AG20443 (cell line): Measurements from ENCODE around the gene CHRNB2.
"Not testable (repeated sequence)": the region's sequence is repeated elsewhere in the genome, so short reads cannot be mapped to it uniquely, and the experiment has no call there.

Source experiments
- DNase-seq: peaks from one replicate; pipeline ENCODE4 v3.0.0; 2012; ENCODE audit warnings: low spot score, mixed read lengths

The CHRNB2 gene, protein sequence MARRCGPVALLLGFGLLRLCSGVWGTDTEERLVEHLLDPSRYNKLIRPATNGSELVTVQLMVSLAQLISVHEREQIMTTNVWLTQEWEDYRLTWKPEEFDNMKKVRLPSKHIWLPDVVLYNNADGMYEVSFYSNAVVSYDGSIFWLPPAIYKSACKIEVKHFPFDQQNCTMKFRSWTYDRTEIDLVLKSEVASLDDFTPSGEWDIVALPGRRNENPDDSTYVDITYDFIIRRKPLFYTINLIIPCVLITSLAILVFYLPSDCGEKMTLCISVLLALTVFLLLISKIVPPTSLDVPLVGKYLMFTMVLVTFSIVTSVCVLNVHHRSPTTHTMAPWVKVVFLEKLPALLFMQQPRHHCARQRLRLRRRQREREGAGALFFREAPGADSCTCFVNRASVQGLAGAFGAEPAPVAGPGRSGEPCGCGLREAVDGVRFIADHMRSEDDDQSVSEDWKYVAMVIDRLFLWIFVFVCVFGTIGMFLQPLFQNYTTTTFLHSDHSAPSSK

DNA sequence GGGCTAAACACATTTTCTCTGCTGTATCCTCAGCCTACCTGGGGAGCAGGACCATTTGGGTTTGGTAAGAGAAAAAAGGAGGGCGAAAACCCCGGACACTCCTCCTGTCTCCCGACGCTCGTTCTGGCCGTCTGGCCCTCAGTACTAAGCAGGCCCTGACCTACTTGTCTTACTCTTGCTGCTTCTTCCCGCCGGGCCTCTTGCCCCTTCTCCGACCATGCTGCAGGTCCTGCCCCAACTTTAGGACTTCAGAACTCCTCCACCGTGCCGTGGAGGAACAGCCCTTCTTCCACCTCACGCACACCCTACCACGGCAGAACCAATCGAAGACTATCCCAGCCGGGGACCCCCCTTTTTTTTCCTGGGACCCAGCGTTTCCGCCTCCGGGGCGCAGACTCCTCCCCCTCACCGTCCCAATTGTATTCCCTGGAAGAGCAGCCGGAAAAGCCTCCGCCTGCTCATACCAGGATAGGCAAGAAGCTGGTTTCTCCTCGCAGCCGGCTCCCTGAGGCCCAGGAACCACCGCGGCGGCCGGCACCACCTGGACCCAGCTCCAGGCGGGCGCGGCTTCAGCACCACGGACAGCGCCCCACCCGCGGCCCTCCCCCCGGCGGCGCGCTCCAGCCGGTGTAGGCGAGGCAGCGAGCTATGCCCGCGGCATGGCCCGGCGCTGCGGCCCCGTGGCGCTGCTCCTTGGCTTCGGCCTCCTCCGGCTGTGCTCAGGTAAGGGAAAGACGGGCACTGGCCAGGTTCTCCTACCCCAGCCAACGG lies at the start of gene CHRNB2:
Gene CHRNB2 (plus strand): TSS at position 393 of the 771 bp plus-strand sequence. CDS start 267 bp downstream, at position 660.
- peak; percentile 94 for DNase-seq

DNA sequence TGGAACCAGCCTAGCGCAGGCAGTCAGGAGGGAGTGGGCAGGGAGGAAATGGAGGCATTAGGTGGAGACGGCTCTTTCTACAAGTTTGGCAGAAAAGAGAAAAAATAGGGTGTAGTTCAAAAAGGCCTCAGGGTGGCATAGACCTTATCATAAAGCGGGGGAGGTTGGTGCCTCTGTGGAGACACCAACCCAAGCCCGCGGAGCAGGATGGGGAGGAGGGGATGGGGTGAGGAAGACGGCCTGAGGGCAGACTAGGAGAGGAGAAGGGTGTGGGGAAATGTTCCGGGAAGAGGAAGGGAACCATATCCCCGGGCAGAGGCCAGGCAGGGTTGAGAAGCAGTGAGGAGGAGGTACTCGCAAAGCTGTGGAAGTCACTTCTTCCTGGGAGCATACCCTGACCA lies 48.0 kb upstream of the CHRNB2 start:
- no peak for DNase-seq

DNA sequence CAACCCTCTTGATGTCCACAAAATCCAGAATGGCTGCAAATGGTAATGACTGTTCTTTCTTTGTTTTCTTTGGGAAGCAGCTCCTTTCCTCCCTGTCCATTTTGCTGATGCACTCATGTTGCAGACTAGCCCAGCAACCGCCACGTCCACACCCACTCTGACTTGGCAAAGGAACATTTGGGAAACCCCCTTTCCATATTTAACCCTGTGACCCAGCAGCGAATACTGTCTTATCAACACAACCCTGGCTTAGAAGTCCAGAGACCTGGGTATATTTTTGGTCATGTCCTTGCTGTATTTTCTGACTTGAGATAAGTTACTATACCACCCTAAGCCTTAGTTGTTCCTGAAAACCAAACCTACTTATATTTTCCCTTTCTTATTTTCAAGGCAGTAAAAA lies 47.2 kb upstream of the CHRNB2 start:
- DNase-seq, result peak; percentile 26

DNA sequence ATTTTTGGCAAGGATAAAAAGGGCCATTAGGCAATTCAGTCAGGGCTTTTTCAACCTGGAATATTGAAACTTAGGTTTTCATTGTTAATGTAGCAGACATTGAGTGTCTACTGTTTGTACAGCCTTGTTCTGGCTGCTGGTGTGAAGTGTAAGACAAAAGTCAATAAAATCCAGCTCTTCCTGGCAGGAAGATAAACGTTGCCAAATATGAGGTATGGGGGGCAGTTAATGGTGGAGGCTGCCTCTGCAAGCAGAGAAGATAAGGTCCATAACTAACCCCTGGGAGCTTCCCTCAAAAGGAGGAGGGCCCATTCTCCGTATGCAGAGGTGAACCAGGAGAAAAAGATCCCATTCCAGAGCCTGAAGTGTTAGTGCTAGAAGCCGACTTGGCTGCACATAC lies 45.9 kb upstream of the CHRNB2 start:
- DNase-seq, result no peak

DNA sequence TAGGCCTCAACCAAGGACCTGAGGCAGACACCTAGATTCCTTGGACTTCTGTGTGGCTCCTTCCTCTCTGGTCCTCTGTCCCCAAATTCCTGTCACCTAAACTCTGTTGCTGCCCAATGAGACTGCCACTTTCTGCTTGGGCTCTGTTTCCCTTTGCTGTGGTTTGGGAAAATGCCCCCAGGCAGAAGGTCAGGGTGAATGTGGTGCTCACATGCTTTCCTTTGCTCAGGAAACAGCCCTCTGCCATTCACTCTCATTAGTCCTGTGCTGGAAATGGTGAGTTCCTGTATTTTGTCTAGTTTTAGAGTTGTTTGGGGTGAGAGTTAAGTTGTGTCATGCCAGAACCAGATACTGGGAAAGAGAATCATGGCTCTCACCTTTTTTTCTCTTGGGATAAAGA lies 42.7 kb upstream of the CHRNB2 start:
- no peak for DNase-seq

DNA sequence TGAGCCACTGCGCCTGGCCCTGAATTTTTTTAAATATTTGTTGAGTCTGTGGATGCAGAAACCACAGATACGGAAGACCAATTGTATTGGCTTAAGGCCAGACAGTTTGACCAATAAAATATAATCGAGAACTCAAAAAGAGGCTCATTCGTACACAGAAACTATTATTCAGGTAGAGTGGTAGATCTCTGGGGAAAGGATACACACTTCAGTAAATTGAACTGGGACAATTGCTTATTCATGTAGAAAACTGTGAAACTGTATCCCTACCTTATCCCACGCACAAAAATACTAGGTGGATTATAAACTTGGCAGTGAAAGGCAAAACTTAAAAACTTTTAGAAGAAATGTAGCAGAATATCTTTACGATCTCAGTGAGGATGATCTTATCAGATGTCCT lies 40.4 kb upstream of the CHRNB2 start:
- DNase-seq, result no peak

DNA sequence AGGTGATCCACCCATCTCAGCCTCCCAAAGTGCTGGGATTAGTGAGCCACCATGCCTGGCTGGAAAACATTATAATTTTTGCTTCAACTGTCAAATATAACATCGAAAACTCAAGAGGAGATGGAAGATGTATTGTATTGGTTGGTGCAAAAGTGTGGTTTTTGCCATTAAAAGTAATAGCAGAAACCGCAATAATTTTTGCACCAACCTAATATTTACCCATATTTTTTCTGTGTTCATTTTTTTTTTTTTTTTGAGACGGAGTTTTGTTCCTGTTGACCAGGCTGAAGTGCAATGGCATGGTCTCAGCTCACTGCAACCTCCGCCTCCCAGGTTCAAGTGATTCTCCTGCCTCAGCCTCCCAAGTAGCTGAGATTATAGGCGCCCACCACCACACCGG lies 38.3 kb upstream of the CHRNB2 start:
- DNase-seq, result no peak

DNA sequence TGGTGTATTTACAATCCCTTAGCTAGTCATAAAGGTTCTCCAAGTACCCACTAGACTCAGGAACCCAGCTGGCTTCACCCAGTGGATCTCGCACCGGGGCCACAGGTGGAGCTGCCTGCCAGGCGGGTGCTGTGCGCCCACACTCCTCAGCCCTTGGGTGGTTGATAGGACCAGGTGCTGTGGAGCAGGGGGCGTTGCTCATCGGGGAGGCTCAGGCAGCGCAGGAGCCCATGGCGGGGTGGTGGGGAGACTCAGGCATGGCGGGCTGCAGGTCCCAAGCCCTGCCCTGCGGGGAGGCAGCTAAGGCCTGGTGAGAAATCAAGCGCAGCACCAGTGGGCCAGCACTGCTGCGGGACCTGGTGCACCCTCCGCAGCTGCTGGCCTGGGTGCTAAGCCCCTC lies 35.6 kb upstream of the CHRNB2 start:
- DNase-seq, result not testable (repeated sequence)

DNA sequence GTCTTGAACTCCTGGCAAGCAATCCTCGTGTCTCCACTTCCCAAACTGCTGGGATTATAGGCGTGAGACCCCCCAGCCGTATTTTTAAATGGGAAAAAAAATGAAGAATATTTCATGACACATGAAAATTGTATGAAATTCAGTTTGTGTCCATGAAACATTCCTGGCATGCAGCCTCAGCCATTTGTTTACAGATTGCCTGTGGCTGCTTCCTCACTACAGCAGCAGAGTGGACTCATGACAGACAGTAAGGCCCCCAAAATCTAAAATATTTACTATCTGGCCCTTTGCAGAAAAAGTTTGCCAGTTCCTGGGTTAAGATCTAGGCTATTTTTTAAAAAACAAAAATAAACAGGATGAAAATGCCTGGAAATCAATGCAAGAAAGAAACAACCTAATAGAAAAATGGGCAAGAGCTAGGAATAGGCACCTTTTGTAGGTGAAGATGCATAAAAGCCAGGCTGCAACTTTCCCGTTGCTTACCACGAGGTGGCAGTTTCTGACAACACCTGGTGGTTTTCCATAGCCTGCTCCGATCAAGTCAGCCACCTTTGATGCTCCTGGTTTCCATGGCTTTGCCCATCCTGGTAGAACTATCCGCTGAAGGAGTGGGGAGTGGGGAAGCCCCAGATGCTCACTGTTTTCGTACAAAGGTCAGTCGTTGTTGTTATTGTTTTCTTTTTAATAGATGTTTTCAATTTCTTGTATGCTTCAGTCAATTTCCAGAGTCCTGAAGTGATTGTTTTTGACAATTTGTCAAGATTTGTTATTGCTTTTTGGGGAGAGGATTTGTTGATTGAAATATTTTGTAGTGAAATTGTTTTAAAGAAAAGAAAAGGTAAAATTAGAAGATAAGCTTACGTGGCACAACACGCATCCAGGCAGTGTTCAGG lies 33.4 kb upstream of the CHRNB2 start:
- no peak for DNase-seq

DNA sequence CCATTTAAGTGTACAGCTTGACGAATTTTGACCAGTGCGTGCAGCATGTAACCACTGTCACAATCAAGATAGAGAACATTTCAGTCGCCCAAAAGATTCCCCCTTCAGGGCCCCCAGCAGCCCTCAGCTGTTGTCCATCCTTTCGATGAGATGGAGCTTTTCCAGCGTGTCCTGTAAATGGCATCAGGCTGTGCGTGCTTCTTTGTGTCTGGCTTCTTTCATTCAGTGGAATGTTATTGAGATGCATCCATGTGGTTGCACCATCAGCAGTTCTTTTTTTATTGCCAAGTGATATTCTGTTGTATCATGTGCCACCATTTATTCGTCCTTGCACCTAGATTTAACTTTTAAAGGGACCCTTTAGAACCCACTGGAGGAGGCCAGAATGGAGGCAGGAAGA lies 31.0 kb upstream of the CHRNB2 start:
- peak; percentile 61 for DNase-seq

DNA sequence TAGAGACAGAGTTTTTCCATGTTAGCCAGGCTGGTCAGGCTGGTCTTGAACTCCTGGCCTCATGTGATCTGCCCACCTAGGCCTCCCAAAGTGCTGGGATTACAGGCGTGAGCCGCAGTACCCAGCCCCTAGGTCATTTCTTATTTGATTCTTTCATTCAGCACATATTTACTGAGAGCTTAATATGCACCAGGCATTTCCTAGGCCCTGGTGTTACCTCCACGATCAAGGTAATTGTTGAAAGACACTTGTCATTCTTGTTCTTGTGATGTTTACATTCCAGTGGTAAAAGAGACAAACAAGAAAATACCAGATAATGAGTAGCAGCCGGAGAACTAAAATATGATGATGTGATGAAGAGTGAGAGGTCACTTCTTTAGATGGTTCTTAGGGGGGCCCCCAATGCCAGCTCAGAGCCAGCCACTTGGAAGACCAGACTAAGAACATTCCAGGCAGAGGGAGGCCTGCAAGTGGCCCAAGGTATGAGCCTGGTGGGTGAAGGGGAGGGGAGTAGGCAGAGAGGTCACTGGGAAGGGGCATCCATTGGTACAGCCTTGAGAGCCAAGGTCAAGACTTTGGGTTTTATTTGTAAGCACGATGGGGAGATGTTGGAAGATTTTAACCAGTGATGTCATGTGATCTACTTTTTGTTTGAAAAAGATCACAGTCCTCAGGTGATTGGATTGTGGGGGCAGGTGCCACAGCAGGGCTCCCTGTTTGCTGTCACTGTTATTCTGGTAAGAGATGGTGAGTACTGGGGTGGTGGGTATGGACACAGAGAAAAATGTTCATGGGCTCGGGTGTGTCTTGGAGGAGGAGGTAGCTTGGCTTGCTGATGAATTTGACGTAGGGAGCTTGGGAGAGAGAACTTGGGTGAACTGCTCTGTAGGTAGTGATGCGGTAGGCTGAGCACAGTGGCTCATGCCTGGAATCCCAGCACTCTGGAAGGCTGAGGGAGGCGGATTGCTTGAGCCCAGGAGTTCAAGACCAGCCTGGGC lies 27.8 kb upstream of the CHRNB2 start:
- no peak for DNase-seq

DNA sequence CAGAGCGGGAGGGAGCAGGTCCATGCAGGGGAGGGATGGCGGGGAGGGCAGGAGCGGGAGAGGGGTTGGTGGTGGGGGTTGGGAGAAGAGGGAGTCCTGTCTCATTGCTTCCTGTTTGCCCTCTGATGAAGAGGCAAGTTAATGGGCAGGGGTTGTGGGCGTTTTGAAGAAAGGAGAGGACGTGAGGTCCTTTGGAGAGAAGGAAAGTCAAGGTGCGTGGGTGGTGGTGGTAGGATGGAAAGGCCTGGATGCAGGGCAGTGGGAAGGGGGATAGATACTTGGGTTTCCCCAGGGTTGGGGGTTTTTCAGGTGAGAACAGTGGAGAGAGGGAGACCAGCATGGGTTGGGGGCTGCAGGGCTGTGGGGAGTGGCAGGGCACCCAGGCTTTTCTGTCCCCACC lies 26.3 kb upstream of the CHRNB2 start:
- DNase-seq, result no peak

DNA sequence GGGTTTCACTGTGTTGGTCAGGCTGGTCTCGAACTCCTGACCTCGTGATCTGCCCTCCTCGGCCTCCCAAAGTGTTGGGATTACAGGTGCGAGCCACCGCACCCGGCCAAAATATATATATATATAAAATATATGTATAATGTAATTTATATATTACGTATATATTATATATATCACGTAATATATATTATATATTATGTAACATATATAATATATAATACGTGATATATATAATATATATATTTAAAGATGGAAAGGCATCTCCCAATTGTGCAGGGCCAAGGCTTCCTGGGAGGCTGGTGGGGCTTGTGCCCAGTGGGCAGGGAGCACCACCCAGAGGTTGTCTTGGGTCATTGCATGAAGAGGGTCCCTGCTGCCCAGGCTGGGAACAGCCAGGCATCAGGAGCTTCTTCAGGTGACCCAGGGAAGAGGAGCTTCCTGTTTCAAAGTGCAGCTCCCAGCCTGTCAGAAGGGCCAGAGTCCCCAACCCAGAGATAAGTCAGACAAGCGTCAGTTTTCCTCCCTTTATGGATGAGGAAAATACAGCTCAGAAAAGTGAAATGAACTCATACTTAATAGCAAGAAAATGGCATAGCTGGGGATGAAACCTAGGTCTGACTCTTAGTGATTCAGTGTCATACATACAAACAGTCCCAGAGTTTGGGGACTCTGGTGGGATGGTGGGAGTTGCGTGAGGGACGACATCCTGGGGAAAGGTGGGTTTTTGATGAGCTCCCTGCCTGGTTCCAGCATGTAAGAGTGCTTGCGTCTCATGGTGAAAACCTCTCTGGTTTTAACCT lies 21.1 kb upstream of the CHRNB2 start:
- DNase-seq, result peak; percentile 88

DNA sequence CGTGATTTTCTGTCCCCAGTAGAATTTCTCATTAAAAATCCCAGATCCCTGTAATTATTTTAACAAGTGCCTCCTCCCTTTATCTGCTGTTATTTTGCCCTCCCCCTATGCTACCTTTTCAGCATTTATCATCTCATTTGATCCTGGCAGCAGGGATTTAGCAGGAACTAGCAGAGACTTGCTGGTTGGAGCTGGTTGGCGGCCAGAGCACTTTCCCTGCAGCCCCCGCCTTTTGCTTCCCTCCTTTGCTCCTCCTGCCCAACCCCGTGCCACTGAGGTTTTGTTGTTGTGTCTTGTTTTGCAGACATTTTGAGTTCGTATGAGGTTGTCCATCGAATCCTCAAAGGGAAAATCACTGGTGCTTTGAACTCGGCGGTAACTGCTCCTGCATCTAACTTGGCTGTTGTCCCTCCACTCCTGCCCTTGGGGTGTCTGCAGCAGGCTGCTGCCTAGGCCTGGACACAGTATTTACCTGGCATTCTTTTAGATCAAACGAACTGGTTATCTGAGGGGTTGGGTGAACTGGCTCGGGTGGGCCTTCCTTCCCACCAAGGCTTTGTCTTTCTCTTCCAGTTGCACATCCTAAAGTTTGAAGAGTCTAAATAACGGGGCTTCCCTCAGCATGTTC lies 20.4 kb upstream of the CHRNB2 start:
- DNase-seq, result no peak

DNA sequence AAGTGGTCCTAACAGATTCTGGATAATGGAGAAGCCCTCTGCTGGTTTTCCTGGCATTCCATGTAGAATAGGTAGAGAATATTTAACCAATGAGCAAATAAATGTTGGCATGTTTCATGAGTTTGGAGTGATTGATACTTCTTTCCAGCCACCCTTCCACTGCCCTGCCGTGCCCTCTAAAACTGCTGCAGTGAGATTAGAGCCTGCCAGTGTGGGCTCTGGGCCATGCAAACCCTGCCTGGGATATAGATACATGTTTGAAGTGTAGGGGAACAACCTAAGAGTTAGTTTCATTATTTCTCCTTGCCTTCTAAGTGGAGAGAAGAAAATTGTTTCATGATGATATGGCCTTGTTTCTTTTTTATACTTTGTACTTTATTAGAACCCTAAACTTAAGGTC lies 19.6 kb upstream of the CHRNB2 start:
- DNase-seq, result no peak

DNA sequence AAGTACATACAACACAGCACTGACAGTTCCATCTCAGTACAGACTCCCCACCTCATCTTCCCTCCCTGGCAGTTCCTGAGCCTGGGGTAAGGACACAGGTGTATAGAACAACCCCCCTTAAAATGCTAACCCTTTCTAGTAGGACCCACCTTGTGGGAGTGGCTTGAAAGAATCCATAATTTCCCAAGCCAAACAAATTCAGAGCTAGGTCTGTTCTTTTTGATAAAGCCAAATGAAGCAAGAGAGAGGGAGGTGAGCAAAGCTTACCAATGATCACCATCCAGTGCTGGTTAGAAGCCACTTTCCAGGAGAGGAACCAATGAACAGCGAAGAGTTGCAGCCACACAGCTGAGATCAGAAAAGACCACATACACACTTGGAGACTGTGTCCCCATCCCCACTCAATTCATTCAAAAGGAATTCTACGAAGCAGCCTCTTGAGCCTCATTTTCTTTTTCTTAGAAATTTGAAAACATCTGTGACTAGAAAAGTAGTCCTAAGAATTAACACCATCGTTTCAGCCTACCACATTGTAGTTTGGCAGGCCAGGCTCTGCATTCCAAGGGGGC lies 18.3 kb upstream of the CHRNB2 start:
- DNase-seq, result no peak

DNA sequence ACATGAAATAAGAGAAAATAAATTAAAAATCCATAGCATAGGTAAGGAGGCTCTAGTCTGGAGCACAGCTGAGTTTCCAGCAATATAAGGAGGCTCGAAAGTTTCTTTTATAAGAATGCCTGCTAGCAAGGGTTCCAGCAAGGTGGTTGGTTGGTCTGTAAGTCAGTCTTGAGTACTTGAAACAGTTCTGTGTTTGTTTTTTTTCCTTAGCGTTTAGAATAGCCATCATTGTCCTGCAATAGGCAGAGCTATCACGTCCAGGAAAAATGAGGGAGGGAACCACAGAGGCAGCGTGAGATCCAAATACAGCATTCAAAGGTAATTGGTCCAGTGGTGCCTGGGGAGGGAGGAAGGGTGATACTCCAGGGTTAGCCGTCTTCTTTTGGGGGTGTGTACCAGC lies 17.5 kb upstream of the CHRNB2 start:
- no peak for DNase-seq

DNA sequence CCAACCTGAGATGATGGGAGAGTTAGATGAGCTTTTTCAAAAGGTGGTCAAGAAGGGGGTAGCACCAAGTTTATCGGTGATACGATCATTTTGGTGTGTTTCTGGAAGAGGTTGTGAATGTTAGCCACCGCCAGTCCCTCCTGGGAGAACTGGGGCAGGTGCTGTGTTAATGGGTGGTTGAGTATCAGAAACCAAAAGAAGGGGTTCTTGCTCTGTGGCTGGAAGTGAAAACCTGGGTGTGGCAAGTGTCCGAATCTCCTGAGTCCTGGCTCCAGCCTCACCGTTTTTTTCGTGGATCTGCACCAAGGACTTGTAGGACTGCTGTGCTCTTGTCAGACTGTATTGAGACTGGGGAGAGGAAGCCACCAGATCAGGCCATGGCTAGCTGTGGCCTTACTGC lies 16.9 kb upstream of the CHRNB2 start:
- no peak for DNase-seq

DNA sequence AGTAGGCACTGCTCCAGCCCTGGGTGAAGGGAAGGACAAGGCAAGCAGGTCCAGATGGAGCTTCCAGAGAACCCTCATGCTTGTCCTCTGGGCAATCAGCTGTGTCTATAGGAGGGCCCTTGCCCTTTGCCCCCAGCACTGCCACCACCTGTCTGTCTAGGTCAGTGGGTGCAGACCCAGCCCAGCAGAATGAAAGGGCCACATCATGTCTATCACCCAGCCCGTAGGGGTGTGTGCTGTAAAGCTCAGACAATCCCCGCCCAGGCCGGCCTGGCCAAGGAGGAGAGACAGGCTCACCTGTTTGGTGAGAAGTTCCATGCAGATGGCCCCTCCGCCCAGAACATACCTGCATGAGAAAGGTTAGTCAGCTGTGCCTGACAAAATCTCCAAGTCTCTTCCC lies 16.1 kb upstream of the CHRNB2 start:
- no peak for DNase-seq
